NCI-H524 treated with DMSO at 0.1 percent for 48 hours (cell line): ENCODE results near the gene CT45A8.
"Not testable (repeated sequence)": the region's sequence is repeated elsewhere in the genome, so short reads cannot be mapped to it uniquely, and the experiment has no call there.

Source experiments
- DNase-seq: peaks from one replicate; lab custom pipeline; 2025; lab: John Stamatoyannopoulos, UW

Gene CT45A8, protein sequence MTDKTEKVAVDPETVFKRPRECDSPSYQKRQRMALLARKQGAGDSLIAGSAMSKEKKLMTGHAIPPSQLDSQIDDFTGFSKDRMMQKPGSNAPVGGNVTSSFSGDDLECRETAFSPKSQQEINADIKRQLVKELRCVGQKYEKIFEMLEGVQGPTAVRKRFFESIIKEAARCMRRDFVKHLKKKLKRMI

GRCh38 chrX:135854438-135854837 is at the start of gene CT45A8:
Gene CT45A8 (minus strand): TSS chrX:135854538. CDS start chrX:135850783, 3,755 bp downstream.
- not testable (repeated sequence) for DNase-seq

- DNase-seq: no peak
Observed at GRCh38 chrX:135893294-135893817, 39.0 kb upstream of the CT45A8 start, which contains the start of the genes CT45A10 and SAGE1. Gene CT45A10 (minus strand): TSS chrX:135893444. CDS start chrX:135885344, 8,100 bp downstream. Gene SAGE1 (plus strand): TSS chrX:135893716. CDS start chrX:135896243, 2,527 bp downstream.

- DNase-seq: no peak
Observed at GRCh38 chrX:135892781-135893180, 38.4 kb upstream of the CT45A8 start.

DNA sequence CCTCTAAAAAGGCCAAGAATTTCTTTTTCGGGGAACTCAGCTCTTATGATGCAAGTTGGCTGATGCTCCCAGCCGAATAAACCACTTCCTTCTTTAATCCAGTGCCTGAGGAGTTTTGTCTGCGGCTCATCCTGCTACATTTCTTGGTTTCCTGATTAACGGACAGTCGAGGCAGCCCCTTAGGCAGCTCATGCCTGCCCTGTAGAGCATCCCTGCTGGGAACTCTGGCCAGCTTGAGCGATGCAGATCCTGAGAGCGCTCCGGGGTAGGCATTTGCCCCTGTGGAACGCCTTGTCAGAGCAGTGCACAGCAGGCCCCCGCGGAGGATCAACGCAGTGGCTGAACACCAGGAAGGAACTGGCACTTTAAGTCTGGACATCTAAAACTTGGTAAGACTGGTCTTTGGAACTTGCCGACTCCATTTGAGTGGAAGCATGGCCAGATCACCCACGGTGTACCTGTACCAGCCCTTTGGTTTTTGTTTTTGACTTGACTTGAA is 35.8 kb upstream of the CT45A8 start:
- no peak for DNase-seq

DNA sequence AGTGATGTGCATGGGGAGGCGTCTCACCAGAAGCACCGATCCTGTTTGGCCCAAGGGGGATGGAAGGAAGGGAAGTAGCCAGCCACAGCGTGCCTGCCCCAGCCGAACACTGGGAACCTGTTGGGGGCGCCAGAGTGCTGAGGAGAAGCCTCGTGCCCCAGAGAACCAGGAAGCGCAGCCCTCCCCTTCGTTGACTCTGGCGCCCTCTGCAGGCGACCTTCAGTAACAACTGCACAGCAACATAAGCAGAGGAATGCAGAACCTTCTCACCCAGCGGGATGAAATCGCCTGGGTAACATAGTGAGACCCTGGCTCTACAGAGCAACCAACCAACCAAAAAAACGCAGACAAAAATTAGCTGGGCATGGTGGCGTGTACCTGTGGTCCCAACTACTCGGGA is 34.6 kb upstream of the CT45A8 start:
- DNase-seq: not testable (repeated sequence)

GRCh38 chrX:135888230-135888629 is 33.9 kb upstream of the CT45A8 start:
- not testable (repeated sequence) for DNase-seq

DNA sequence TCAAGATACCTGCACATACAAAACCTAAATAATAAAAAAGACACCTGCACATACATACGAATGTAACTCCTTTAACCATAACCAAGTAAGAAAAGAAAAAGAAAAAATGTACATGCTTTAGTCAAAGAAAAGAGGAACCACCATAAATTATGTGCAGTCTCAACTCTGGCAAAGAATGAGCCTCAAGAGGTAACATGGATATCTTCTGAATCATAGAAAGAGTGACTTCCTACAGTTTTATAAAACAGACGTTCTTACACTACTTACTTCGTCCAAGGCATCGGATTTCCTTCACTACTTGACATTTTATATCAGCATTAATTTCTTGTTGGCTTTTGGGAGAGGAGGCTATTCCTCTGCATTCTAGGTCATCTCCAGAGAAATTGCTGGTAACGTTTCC is 28.4 kb upstream of the CT45A8 start:
- not testable (repeated sequence) for DNase-seq

- DNase-seq: not testable (repeated sequence)
Observed at GRCh38 chrX:135871712-135872111, 17.4 kb upstream of the CT45A8 start, which contains the start of gene CT45A9. Gene CT45A9 (minus strand): TSS chrX:135871812. CDS start chrX:135868061, 3,751 bp downstream.

DNA sequence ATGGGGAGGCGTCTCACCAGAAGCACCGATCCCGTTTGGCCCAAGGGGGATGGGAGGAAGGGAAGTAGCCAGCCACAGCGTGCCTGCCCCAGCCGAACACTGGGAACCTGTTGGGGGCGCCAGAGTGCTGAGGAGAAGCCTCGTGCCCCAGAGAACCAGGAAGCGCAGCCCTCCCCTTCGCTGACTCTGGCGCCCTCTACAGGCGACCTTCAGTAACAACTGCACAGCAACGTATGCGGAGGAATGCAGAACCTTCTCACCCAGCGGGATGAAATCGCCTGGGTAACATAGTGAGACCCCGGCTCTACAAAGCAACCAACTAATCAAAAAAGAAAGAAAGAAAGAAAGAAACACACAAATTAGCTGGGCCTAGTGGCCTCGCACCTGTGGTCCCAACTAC is 17.2 kb downstream of the CT45A8 start, which contains the start of gene CT45A7:
CT45A7 (minus strand) TSS at position 101 of the 400 bp plus-strand sequence. CDS start 3,747 bp downstream, outside the sequence.
- not testable (repeated sequence) for DNase-seq

- not testable (repeated sequence) for DNase-seq
Observed at GRCh38 chrX:135819912-135820311, 34.4 kb downstream of the CT45A8 start, which contains the start of gene CT45A2. Gene CT45A2 (minus strand): TSS chrX:135820012. CDS start chrX:135816265, 3,747 bp downstream.

DNA sequence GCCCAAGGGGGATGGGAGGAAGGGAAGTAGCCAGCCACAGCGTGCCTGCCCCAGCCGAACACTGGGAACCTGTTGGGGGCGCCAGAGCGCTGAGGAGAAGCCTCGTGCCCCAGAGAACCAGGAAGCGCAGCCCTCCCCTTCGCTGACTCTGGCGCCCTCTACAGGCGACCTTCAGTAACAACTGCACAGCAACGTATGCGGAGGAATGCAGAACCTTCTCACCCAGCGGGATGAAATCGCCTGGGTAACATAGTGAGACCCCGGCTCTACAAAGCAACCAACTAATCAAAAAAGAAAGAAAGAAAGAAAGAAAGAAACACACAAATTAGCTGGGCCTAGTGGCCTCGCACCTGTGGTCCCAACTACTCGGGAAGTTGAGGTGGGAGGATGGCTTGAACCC is 51.7 kb downstream of the CT45A8 start, which contains the start of gene CT45A6:
CT45A6 (minus strand) TSS at position 101 of the 400 bp plus-strand sequence. CDS start 3,794 bp downstream, outside the sequence.
- DNase-seq: not testable (repeated sequence)
